Neural cell (in vitro differentiated cells): Measurements from ENCODE around the gene FZR1.
"Not testable (repeated sequence)": the region's sequence is repeated elsewhere in the genome, so short reads cannot be mapped to it uniquely, and the experiment has no call there.

Experiments
- EP300 ChIP-seq: fragments of 450-650 bp; conservative IDR thresholded peaks from 2 replicates; pipeline ENCODE4 v1.6.1; 2014; ENCODE audit warnings: antibody characterized with exemption, mild to moderate bottlenecking, moderate library complexity; ENCODE audit not compliant: poor library complexity, severe bottlenecking
- EZH2 ChIP-seq: fragments of 200-600, 300-800 bp; shearing (Covaris generic), sonication (generic); IDR thresholded peaks from 2 replicates; pipeline ENCODE4 v1.6.1; 2014; ENCODE audit warnings: antibody characterized with exemption, low read length, borderline replicate concordance, mild to moderate bottlenecking; ENCODE audit not compliant: insufficient read depth, poor library complexity, severe bottlenecking
- POLR2AphosphoS5 ChIP-seq: IDR thresholded peaks from 2 replicates; pipeline ENCODE4 v1.6.1; 2012
- REST ChIP-seq: IDR thresholded peaks from 2 replicates; pipeline ENCODE4 v1.6.1; 2012; ENCODE audit warnings: borderline replicate concordance
- TAF1 ChIP-seq: IDR thresholded peaks from 2 replicates; pipeline ENCODE4 v1.6.1; 2012; ENCODE audit warnings: low read depth
- TF ChIP-seq, protein P1 (sequence below): fragments of 450-650 bp; IDR thresholded peaks from 2 replicates; pipeline ENCODE4 v1.5.1; 2014; ENCODE audit warnings: antibody characterized with exemption, mild to moderate bottlenecking, moderate library complexity; ENCODE audit not compliant: poor library complexity, severe bottlenecking

- TF ChIP-seq, protein P1, sequence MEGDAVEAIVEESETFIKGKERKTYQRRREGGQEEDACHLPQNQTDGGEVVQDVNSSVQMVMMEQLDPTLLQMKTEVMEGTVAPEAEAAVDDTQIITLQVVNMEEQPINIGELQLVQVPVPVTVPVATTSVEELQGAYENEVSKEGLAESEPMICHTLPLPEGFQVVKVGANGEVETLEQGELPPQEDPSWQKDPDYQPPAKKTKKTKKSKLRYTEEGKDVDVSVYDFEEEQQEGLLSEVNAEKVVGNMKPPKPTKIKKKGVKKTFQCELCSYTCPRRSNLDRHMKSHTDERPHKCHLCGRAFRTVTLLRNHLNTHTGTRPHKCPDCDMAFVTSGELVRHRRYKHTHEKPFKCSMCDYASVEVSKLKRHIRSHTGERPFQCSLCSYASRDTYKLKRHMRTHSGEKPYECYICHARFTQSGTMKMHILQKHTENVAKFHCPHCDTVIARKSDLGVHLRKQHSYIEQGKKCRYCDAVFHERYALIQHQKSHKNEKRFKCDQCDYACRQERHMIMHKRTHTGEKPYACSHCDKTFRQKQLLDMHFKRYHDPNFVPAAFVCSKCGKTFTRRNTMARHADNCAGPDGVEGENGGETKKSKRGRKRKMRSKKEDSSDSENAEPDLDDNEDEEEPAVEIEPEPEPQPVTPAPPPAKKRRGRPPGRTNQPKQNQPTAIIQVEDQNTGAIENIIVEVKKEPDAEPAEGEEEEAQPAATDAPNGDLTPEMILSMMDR: not testable (repeated sequence)
- not testable (repeated sequence) for TF ChIP-seq EP300, REST, EZH2, POLR2AphosphoS5, TAF1
These were observed 78.1 kb downstream of the FZR1 start for GRCh38 chr19:3584036-3584802.
